MCF 10A (cell line): ENCODE measurements around the gene SIM1. TPM values are rescaled to one million over a fixed set of nuclear protein-coding genes. Genes with fewer than 3 reads are reported as not detected.

ENCODE experiments used
- BruUV-seq: library from RNA; stranded (reverse); fragments of 400-500 nt; replicated peaks from 2 replicates; lab custom pipeline; 2021; lab: Mats Ljungman, UMichigan
- CTCF ChIA-PET: fragments of 300-600 bp; sonication (Branson Sonifier 250); formaldehyde crosslinking; extraction: SDS; loops from one replicate; lab custom pipeline; 2021; ENCODE audit warnings: antibody characterized with exemption, inconsistent platforms; lab: Yijun Ruan, JAX
- POLR2A ChIA-PET: fragments of 300-600, 350-650 bp; sonication (Branson Sonifier 250); formaldehyde crosslinking; extraction: SDS; loops from one replicate; lab custom pipeline; 2020; ENCODE audit warnings: antibody characterized with exemption, inconsistent platforms; lab: Yijun Ruan, JAX
- DNase-seq: peaks from one replicate; pipeline ENCODE4 v3.0.0-alpha.2; 2018; ENCODE audit not compliant: unreplicated experiment
- H3K27ac Mint-ChIP-seq: one replicate; pipeline ENCODE4 v1.8.0; 2022; ENCODE audit warnings: mild to moderate bottlenecking, low read depth, mixed read lengths; ENCODE audit not compliant: unreplicated experiment
- H3K27me3 Mint-ChIP-seq: one replicate; pipeline ENCODE4 v1.8.0; 2022; ENCODE audit warnings: mixed read lengths; ENCODE audit not compliant: insufficient read depth, unreplicated experiment
- H3K36me3 Mint-ChIP-seq: one replicate; pipeline ENCODE4 v1.8.0; 2022; ENCODE audit warnings: mild to moderate bottlenecking, moderate library complexity, mixed read lengths; ENCODE audit not compliant: insufficient read depth, unreplicated experiment
- H3K4me1 Mint-ChIP-seq: one replicate; pipeline ENCODE4 v1.8.0; 2022; ENCODE audit warnings: mixed read lengths; ENCODE audit not compliant: insufficient read depth, unreplicated experiment
- H3K4me3 Mint-ChIP-seq: one replicate; pipeline ENCODE4 v1.8.0; 2022; ENCODE audit warnings: mild to moderate bottlenecking, moderate library complexity, mixed read lengths; ENCODE audit not compliant: unreplicated experiment
- H3K9me3 Mint-ChIP-seq: one replicate; pipeline ENCODE4 v1.8.0; 2022; ENCODE audit warnings: mixed read lengths; ENCODE audit not compliant: unreplicated experiment
- intact Hi-C: fragments of 100-400 bp; cut with micrococcal nuclease; formaldehyde crosslinking; loops from 2 replicates; pipeline ENCODE4 v1.14.1; 2022
- total RNA-seq: library from RNA; stranded (reverse); gene quantifications from 2 replicates; pipeline ENCODE4 v1.2.3, GENCODE V29; 2022
- TF ChIP-seq, protein P1 (sequence below): fragments of 200-600 bp; IDR thresholded peaks from one replicate; pipeline ENCODE4 v1.8.0; 2022; ENCODE audit warnings: antibody characterized with exemption, mild to moderate bottlenecking; ENCODE audit not compliant: unreplicated experiment

SIM1 gene
- total RNA-seq, 1 experiment from 2014 or later: not detected

DNA sequence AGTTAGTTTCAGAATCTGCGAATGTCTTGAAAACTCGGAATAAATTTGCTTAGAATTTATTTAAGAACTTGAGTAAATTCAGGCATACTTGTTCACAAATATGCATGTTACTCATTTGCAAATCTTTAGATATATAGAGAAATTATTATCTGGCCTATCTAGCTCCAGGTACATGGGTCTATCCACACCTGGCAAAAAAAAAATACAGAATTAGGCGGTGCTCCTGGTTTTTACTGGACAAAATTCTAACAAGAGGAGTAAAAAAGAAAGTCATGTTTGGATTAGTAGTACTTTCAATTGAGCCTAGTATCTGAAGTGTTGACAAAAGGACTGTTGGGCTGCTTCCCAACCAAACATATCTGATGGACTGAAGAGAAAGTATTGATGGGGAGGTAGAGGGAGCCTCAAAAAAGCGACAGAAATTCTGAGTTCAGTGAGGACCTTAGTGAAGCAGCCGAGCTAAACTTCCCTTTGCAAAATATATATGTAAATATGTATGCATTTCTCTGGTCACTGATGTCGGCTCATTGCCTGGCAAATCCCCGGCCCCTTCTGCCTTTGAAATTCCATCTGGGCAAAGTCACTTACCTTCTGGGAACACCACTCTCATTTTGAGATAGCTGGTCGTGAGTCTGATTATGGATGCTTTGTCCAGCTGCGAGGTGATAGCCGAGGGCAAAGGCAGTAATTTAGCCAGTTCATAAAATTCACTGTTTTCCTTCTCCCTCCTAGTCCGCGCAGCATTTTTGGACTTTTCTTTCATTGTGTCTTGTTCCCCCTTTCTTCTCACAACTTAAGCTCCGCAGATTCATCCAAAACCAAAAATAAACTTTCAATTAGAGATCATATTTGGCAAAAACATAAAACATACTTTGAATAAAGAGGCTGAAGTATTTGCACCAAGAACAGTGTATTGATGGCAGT, 1.8 kb downstream of the SIM1 start:
- no TSS peak for BruUV-seq
- Mint-ChIP-seq H3K27ac (no peak overlapping the region), H3K27me3 (no peaks in the 10 kb centered on the region), H3K36me3 (no peaks in the 10 kb centered on the region), H3K4me1 (no peaks in the 10 kb centered on the region), H3K9me3 (no peaks in the 10 kb centered on the region), H3K4me3 (no peak overlapping the region)
- POLR2A ChIA-PET: no interaction called here
- DNase-seq: no peak
- intact Hi-C loops: no loop called here
- CTCF ChIA-PET: interaction anchor here (1.4 to 2.6 kb wide), 2 partner anchors 18 to 112 kb away, joined by 3 to 6 read pairs; no protein-coding TSS in a partner anchor
- TF ChIP-seq, protein P1, sequence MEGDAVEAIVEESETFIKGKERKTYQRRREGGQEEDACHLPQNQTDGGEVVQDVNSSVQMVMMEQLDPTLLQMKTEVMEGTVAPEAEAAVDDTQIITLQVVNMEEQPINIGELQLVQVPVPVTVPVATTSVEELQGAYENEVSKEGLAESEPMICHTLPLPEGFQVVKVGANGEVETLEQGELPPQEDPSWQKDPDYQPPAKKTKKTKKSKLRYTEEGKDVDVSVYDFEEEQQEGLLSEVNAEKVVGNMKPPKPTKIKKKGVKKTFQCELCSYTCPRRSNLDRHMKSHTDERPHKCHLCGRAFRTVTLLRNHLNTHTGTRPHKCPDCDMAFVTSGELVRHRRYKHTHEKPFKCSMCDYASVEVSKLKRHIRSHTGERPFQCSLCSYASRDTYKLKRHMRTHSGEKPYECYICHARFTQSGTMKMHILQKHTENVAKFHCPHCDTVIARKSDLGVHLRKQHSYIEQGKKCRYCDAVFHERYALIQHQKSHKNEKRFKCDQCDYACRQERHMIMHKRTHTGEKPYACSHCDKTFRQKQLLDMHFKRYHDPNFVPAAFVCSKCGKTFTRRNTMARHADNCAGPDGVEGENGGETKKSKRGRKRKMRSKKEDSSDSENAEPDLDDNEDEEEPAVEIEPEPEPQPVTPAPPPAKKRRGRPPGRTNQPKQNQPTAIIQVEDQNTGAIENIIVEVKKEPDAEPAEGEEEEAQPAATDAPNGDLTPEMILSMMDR: no peak

DNA sequence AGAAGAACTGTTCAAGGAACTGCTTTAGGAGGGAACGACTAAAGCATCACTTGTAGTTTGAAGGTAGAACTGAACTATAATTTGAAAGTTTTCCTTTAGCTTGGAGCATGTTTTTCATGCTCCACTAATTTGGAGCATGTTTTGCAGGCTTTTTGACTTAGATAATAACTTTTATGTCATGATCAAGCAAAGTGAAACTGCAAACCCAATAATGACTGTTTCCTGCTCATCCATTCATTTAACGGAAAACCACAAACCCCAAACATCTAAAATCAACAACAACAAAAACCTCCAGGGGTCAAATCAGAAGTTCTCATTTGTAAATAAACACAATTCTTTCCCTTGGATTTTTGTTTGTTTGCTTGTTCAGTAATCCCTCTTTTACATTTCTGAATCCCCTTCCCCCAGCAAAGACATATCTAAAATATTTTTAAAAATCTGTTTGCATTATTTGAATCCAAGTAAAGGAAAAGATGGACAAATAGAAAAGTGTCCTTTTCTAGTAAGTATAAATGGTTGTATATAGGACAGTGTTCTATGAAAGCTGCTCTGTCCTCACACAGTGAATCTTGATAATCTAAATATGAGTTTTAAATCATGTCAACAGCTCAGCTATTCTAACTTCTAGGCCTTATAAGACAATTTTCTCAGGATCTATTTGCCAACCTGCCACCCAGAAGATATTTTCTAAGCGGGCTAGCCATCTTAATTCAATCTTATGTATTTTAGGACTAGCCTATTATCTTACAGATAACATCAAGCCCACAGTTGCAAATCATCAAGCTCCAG, 2.6 kb downstream of the SIM1 start:
- no peaks in the 10 kb centered on the region for H3K9me3 Mint-ChIP-seq
- no peak overlapping the region for H3K27ac Mint-ChIP-seq
- TF ChIP-seq, protein P1: no peak
- H3K27me3 Mint-ChIP-seq: no peaks in the 10 kb centered on the region
- no peaks in the 10 kb centered on the region for H3K4me1 Mint-ChIP-seq
- H3K4me3 Mint-ChIP-seq: peak overlapping the region; percentile 65
- intact Hi-C loops: no loop called here
- BruUV-seq: no TSS peak
- H3K36me3 Mint-ChIP-seq: no peaks in the 10 kb centered on the region
- CTCF ChIA-PET: interaction anchor here (1.4 to 2.6 kb wide), 2 partner anchors 19 to 111 kb away, joined by 3 to 6 read pairs; no protein-coding TSS in a partner anchor
- no peak for DNase-seq
- POLR2A ChIA-PET: no interaction called here

DNA sequence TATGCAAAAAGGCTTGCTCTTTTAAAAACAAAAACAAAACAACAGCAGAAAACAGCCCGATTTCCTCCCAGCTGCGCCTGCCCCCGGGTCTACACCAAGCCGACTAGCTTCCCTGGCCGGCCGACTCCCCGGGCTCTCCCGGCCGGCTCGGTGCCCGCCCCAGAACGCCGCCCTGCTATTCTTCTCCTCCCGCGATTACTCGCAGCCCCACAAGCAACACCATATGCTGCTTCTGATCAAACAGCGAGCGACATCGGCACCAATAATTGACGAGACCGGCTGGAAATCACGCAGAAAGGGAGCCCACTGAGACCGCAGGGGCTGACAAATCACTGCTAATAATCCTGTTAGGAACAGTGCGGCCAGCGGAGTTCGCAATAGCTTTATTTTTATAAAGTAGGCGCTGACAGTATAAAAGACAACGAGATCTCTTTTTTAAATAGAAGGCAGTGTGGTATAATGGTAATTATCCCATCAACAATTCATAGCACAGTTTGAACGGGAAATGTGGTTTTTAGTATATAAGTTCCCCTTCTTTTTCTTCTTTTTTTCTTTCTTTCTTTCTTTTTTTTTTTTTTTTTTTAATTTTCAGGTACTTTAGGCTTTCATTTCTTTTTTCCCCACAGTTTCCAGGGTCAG, 3.3 kb downstream of the SIM1 start:
- ChIA-PET POLR2A (interaction anchor here (1.0 to 1.4 kb wide), 2 partner anchors 10 to 203 kb away, joined by 3 to 5 read pairs; no protein-coding TSS in a partner anchor), CTCF (interaction anchor here (0.6 to 2.6 kb wide), 18 partner anchors 9 to 595 kb away, joined by 3 to 7 read pairs (median 4); no protein-coding TSS in a partner anchor)
- no TSS peak for BruUV-seq
- H3K27ac Mint-ChIP-seq: no peak overlapping the region
- intact Hi-C loops: no loop called here
- H3K9me3 Mint-ChIP-seq: no peaks in the 10 kb centered on the region
- TF ChIP-seq, protein P1: no peak
- peak overlapping the region; percentile 65 for H3K4me3 Mint-ChIP-seq
- no peaks in the 10 kb centered on the region for H3K36me3 Mint-ChIP-seq
- DNase-seq: peak; percentile 42
- no peaks in the 10 kb centered on the region for H3K27me3 Mint-ChIP-seq
- no peaks in the 10 kb centered on the region for H3K4me1 Mint-ChIP-seq
